Mesenchymal stem cell (in vitro differentiated cells and primary cell): ENCODE measurements around the gene PALD1. TPM values are rescaled to one million over a fixed set of nuclear protein-coding genes. Genes with fewer than 3 reads are reported as not detected.

Experiments
- DNase-seq: peaks from one replicate; pipeline ENCODE4 v3.0.0-alpha.2; 2013
- H2AFZ ChIP-seq: one replicate; pipeline ENCODE4 v1.6.1; 2013; ENCODE audit warnings: low read depth, mild to moderate bottlenecking, control low read depth, inconsistent platforms, low read length, moderate library complexity
- H2AK5ac ChIP-seq: 2 replicates; pipeline ENCODE4 v1.6.1; 2013; ENCODE audit warnings: low read length, moderate library complexity, mild to moderate bottlenecking, inconsistent platforms; ENCODE audit not compliant: severe bottlenecking
- H2BK120ac ChIP-seq: one replicate; pipeline ENCODE4 v1.6.1; 2013; ENCODE audit warnings: low read depth, mild to moderate bottlenecking, inconsistent platforms, low read length, moderate library complexity
- H2BK12ac ChIP-seq, 2 experiments: one replicate each; pipeline ENCODE4 v1.6.1; 2013; ENCODE audit warnings: inconsistent platforms in 2 of 2, low read length in 2 of 2, mild to moderate bottlenecking in 2 of 2, moderate library complexity in 2 of 2, control low read depth in 1 of 2
- H2BK15ac ChIP-seq: one replicate; pipeline ENCODE4 v1.6.1; 2013; ENCODE audit warnings: mild to moderate bottlenecking, low read depth, inconsistent platforms; ENCODE audit not compliant: poor library complexity, severe bottlenecking
- H2BK5ac ChIP-seq: 2 replicates; pipeline ENCODE4 v1.6.1; 2013; ENCODE audit warnings: low read depth, mild to moderate bottlenecking, low read length, control low read depth, inconsistent platforms; ENCODE audit not compliant: poor library complexity, severe bottlenecking
- H3K14ac ChIP-seq, 2 experiments: one replicate each; pipeline ENCODE4 v1.6.1; 2013; ENCODE audit warnings: inconsistent platforms in 2 of 2, low read length in 2 of 2, control low read depth in 1 of 2, mild to moderate bottlenecking in 1 of 2, moderate library complexity in 1 of 2
- H3K18ac ChIP-seq, 2 experiments: one replicate each; pipeline ENCODE4 v1.6.1; 2013; ENCODE audit warnings: inconsistent platforms in 2 of 2, low read length in 2 of 2, control low read depth in 1 of 2, low read depth in 1 of 2, mild to moderate bottlenecking in 1 of 2
- H3K23ac ChIP-seq, 2 experiments: one replicate each; pipeline ENCODE4 v1.6.1; 2013; ENCODE audit warnings: inconsistent platforms in 2 of 2, low read length in 2 of 2, mild to moderate bottlenecking in 2 of 2, moderate library complexity in 2 of 2, control low read depth in 1 of 2
- H3K27ac ChIP-seq: 2 replicates; pipeline ENCODE4 v1.5.1; 2013; ENCODE audit warnings: mild to moderate bottlenecking, moderate library complexity, low read length, control low read depth, inconsistent platforms; ENCODE audit not compliant: poor library complexity, severe bottlenecking
- H3K27me3 ChIP-seq, 2 experiments: 2 replicates each; pipeline versions ENCODE4 v1.6.1 to v1.7.0; 2013; ENCODE audit warnings: low read length in 2 of 2, mild to moderate bottlenecking in 2 of 2, moderate library complexity in 2 of 2, control low read depth in 1 of 2, inconsistent platforms in 1 of 2; ENCODE audit not compliant: control insufficient read depth in 1 of 2, insufficient read depth in 1 of 2
- H3K36me3 ChIP-seq, 2 experiments: 2 replicates each; pipeline versions ENCODE4 v1.6.1 to v1.7.0; 2013; ENCODE audit warnings: low read length in 2 of 2, control low read depth in 1 of 2, inconsistent platforms in 1 of 2, low read depth in 1 of 2, mild to moderate bottlenecking in 1 of 2; ENCODE audit not compliant: insufficient read depth in 2 of 2, control insufficient read depth in 1 of 2
- H3K4ac ChIP-seq, 2 experiments: one replicate each; pipeline ENCODE4 v1.6.1; 2013; ENCODE audit warnings: inconsistent platforms in 2 of 2, low read length in 2 of 2, mild to moderate bottlenecking in 2 of 2, moderate library complexity in 2 of 2, control low read depth in 1 of 2, low read depth in 1 of 2
- H3K4me1 ChIP-seq: 2 replicates; pipeline ENCODE4 v1.6.1; 2013; ENCODE audit warnings: low read depth, low read length, control low read depth; ENCODE audit not compliant: control insufficient read depth, insufficient read depth
- H3K4me2 ChIP-seq: 2 replicates; pipeline ENCODE4 v1.6.1; 2013; ENCODE audit warnings: low read length, mild to moderate bottlenecking, inconsistent platforms; ENCODE audit not compliant: poor library complexity, severe bottlenecking
- H3K4me3 ChIP-seq, 2 experiments: 2 replicates each; pipeline versions ENCODE4 v1.5.1 to v1.7.0; 2013; ENCODE audit warnings: low read length in 2 of 2, mild to moderate bottlenecking in 2 of 2, control low read depth in 1 of 2, low read depth in 1 of 2; ENCODE audit not compliant: insufficient read depth in 1 of 2
- H3K79me1 ChIP-seq: replicated peaks from 2 replicates; pipeline ENCODE4 v1.6.1; 2013; ENCODE audit warnings: mild to moderate bottlenecking, control low read depth, low read length, inconsistent platforms; ENCODE audit not compliant: poor library complexity, severe bottlenecking
- H3K9ac ChIP-seq: 2 replicates; pipeline ENCODE4 v1.7.0; 2013; ENCODE audit warnings: mild to moderate bottlenecking, low read length, moderate library complexity
- H3K9me3 ChIP-seq: 2 replicates; pipeline ENCODE4 v1.7.0; 2013; ENCODE audit warnings: mild to moderate bottlenecking, low read length; ENCODE audit not compliant: control insufficient read depth
- H4K8ac ChIP-seq: one replicate; pipeline ENCODE4 v1.6.1; 2013; ENCODE audit warnings: inconsistent platforms, mild to moderate bottlenecking, low read length, moderate library complexity
- H4K91ac ChIP-seq: one replicate; pipeline ENCODE4 v1.6.1; 2013; ENCODE audit warnings: mild to moderate bottlenecking, low read length, inconsistent platforms
- WGBS: methylation state at CpG from one replicate; pipeline ENCODE4 v1.1.7; 2013; ENCODE audit warnings: mixed read lengths; 5-methylcytosine and 5-hydroxymethylcytosine counted together
- polyA plus RNA-seq, 2 experiments: library from polyadenylated mRNA; stranded (reverse); fragments of 200-250 nt; gene quantifications; one replicate each; pipeline ENCODE4 v1.2.3, GENCODE V29; 2013

The PALD1 gene
- polyA plus RNA-seq (2013, experiment 1 of 2), result 0.01 TPM
- 0.01 TPM for polyA plus RNA-seq (2013, experiment 2 of 2)

DNA sequence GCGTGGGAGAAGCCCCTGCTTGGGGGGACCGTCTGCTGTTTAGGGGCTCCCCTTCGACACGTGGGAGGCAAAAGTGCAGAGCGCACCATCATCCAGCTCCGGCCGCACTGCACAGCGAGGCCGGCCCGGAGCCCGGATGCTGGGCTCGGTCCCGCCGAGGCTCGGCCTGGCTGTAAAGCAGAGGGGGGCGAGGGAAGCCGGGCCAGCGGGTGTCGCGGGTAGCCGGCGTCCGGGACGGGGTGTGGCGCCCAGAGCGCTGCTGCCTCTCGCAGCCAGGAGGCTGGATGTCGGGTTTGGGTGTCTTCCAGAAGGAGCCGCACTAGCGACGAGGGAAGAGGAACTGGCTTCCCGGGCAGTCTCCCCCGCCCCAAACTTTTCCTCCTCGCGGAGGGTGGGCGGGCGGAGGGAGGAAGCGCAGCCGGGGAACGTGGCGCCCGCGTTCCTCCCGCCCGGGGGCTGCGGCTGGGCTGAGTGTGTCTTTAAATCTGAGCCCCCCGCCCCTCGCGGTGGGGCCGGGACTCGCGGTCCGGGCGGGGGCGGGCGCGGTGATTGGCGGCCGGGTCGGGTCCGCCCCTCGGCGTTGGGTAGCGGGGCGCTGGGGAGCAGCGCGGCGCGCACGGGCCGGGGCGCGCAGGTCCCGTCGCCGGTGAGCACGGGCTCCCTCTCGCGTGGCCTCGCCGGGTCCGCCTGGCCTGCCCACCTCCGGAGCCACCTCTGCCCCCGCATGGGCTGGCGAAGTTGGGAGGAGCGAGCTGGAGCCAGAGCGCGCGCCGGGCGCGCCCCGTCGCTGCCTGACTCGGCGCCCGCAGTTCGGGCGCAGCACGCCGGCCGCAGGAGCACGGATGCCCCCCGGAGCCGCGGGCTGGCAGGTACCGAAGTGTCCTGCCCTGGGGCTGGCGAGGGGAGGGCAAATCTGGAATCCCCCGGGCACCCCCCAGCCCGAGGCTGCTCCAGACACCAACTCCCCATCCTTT, at the start of gene PALD1:
TSS of gene PALD1 (plus strand) at position 577 of the 974 bp plus-strand sequence. CDS start 47,185 bp downstream, outside the sequence.
- H3K4me2 ChIP-seq, result peak within 1 kb of the TSS; percentile 76
- H3K9me3 ChIP-seq, result no peaks in the 10 kb centered on the region
- under 1% methylated on average over 55 of the region's 110 CpGs for WGBS

DNA sequence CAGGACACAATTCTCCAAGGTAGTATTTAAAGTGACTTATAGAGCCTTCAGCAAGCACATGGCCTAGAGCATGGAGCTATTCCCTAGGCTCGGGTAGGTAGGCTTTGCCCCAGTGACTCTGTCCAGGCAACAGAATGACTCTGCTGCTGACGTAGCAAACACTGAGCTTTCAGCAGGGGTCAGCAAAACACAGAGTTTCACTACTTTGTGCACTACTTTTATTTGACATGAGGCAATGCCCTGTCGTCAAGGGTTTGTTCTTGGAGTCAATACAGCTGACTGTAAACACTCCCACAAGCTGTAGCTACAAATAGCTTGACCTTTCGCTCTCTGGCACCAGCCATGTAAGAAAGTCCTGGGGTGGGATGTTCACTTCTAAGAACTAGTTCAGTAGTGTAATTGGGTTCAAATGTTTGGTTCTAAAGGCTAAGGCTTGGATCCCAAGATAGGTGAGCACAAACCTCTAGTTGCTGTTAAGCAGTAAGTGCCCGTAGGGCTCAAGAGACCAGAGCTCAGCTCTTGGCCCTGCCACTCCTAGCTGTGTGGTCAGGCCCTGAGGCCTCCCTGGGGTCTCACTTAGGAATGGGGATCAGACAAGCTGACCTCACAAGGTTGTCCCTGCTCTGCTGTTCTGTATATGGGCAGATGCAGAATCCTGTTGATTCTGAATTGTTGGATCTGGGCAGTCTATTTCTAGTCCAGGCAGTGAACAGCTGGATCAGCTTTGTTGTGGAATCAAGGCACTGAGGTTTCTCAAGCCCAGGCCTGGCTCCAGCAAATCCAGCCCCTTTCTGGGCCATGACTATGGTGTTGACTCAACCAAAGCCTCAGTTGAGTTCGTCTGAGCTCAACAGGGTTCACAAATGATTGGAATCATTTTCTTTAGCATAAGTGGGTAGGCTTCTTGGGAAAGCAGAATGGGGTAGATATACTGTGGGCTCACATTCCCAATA, 47.8 kb upstream of the PALD1 start:
- no peak overlapping the region for H2BK5ac ChIP-seq
- H2AFZ ChIP-seq, result no peak overlapping the region
- WGBS, result 52% methylated on average over 6 of the region's 6 CpGs
- peak overlapping the region; percentile 9 to 46 for H3K18ac ChIP-seq
- H3K9me3 ChIP-seq, result no peaks in the 10 kb centered on the region
- no peak overlapping the region for H2AK5ac ChIP-seq
- peaks cover 47 to 50% of the 10 kb centered on the region in 2 experiments for H3K36me3 ChIP-seq
- H4K91ac ChIP-seq, result no peak overlapping the region
- no peaks in the 10 kb centered on the region for H3K27me3 ChIP-seq
- H3K27ac ChIP-seq, result no peak overlapping the region
- peak overlapping the region in 1 of 2 experiments; percentile 11 for H3K23ac ChIP-seq
- no peak overlapping the region for H3K14ac ChIP-seq
- H4K8ac ChIP-seq, result no peak overlapping the region
- peak; percentile 98 for DNase-seq
- no peak overlapping the region for H3K4me2 ChIP-seq
- H2BK120ac ChIP-seq, result no peak overlapping the region
- no peak overlapping the region for H3K4me3 ChIP-seq
- H3K9ac ChIP-seq, result peak overlapping the region; percentile 84
- H3K79me1 ChIP-seq, result peaks cover 5% of the 10 kb centered on the region
- H2BK15ac ChIP-seq, result no peak overlapping the region
- no peaks in the 10 kb centered on the region for H3K4me1 ChIP-seq
- no peak overlapping the region for H2BK12ac ChIP-seq
- H3K4ac ChIP-seq, result peak overlapping the region in 1 of 2 experiments; percentile 11

More for the DNA sequence above, at the start of gene PALD1:
- Histone ChIP-seq H3K14ac (no peak within 1 kb of the TSS), H3K79me1 (no peaks in the 10 kb centered on the region), H3K18ac (no peak within 1 kb of the TSS), H3K27me3 (peaks cover 38 to 88% of the 10 kb centered on the region in 2 experiments), H2BK15ac (no peak within 1 kb of the TSS), H3K4me3 (peak within 1 kb of the TSS; percentile 60 to 64), H2AK5ac (no peak within 1 kb of the TSS), H2BK5ac (no peak within 1 kb of the TSS), H4K8ac (no peak within 1 kb of the TSS), H3K4ac (no peak within 1 kb of the TSS), H3K4me1 (peaks cover 15% of the 10 kb centered on the region), H3K27ac (no peak within 1 kb of the TSS), H3K23ac (no peak within 1 kb of the TSS), H2BK120ac (no peak within 1 kb of the TSS), H4K91ac (no peak within 1 kb of the TSS), H2BK12ac (no peak within 1 kb of the TSS), H3K9ac (no peak within 1 kb of the TSS), H3K36me3 (no peaks in the 10 kb centered on the region), H2AFZ (no peak within 1 kb of the TSS)
- DNase-seq, result peak; percentile 28

GRCh38 chr10:70432101-70432500, 46.5 kb upstream of the PALD1 start:
- Histone ChIP-seq H3K4me2 (no peak overlapping the region), H3K79me1 (peaks cover 2% of the 10 kb centered on the region), H3K23ac (no peak overlapping the region), H2BK5ac (no peak overlapping the region), H4K8ac (no peak overlapping the region), H3K4me3 (no peak overlapping the region), H3K36me3 (peaks cover 36 to 40% of the 10 kb centered on the region in 2 experiments), H2BK120ac (no peak overlapping the region), H3K4me1 (no peaks in the 10 kb centered on the region), H2AK5ac (no peak overlapping the region), H2BK15ac (no peak overlapping the region), H2AFZ (no peak overlapping the region), H3K18ac (no peak overlapping the region), H3K4ac (no peak overlapping the region), H4K91ac (no peak overlapping the region), H3K27me3 (no peaks in the 10 kb centered on the region), H3K14ac (no peak overlapping the region), H3K9me3 (no peaks in the 10 kb centered on the region), H2BK12ac (no peak overlapping the region), H3K27ac (no peak overlapping the region), H3K9ac (no peak overlapping the region)
- 88% methylated on average over 4 of the region's 4 CpGs for WGBS
- DNase-seq, result no peak
